ENCODE data around the gene NFX1.
A peak's percentile ranks its signal among the peaks of the same experiment; 100 is the strongest.

DNA sequence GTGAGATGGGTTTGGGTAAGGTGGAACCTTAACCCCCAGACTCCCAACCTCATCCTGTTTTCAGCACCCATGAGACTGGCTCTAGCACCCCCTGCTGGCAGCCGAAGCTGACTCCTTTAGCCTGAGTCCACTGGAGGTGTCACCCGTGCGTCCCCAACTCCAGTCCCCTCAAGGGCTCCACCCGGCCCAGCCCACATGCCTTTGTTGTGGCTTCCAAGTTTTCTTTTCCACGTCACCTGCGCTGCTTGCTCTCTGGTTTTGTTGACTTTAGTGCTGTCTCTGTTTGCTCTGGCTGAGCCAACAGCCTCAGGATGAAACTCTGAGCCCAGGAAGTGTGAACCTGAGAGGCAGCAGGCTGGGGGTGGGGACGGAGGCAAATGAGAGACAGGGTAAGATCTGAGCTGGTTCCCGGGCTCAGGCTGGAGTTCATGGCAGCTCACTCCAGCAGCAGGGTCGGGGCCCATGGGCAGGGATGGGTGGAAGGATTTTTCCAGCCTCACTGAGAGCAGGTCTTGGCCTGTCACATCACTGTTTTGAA, 125.3 kb downstream of the NFX1 start:
- no peak for TF ChIP-seq POLR2A (IDR thresholded peaks at IDR 0.05)
- TF ChIP-seq, protein P1, sequence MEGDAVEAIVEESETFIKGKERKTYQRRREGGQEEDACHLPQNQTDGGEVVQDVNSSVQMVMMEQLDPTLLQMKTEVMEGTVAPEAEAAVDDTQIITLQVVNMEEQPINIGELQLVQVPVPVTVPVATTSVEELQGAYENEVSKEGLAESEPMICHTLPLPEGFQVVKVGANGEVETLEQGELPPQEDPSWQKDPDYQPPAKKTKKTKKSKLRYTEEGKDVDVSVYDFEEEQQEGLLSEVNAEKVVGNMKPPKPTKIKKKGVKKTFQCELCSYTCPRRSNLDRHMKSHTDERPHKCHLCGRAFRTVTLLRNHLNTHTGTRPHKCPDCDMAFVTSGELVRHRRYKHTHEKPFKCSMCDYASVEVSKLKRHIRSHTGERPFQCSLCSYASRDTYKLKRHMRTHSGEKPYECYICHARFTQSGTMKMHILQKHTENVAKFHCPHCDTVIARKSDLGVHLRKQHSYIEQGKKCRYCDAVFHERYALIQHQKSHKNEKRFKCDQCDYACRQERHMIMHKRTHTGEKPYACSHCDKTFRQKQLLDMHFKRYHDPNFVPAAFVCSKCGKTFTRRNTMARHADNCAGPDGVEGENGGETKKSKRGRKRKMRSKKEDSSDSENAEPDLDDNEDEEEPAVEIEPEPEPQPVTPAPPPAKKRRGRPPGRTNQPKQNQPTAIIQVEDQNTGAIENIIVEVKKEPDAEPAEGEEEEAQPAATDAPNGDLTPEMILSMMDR (IDR thresholded peaks at IDR 0.05) = peak; percentile 48 to 85 (median 79)

Data from thyroid gland (tissue), 4 donors.